ENCODE results near the gene CEP72.

- TF ChIP-seq EZH2phosphoT487 (IDR thresholded peaks at IDR 0.05; ENCODE audit: low read depth, severe bottlenecking, unreplicated experiment) (no peak), CTCF (IDR thresholded peaks at IDR 0.05; ENCODE audit: poor library complexity) (no peak)
Measured at GRCh38 chr5:669842-670395, 57.8 kb downstream of the CEP72 start.

Measured in hepatocyte (in vitro differentiated cells).